ENCODE results near the gene MPPED1. TPM values are rescaled to one million over a fixed set of nuclear protein-coding genes. Genes with fewer than 3 reads are reported as not detected.

MPPED1 gene
- total RNA-seq, 2 donors from 2014 or later = 0.11 to 0.59 TPM

DNA sequence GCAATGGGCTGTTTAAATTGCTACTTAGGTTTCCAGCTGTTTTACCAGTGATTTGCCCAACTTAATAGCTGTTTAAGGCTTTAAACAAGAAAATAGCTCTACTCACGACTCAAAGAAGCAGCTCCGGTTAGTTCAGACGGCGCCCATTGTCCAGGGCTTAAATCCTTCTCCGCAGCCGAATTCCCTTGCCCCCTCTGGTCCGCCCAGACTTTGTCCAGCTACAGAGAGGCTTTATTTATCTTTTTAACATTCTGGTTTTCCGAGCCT is 47.7 kb upstream of the MPPED1 start:
- Histone ChIP-seq H3K4me3 (ENCODE audit: low read length) (no peak overlapping the region), H3K4me1 (ENCODE audit: control insufficient read depth, insufficient read depth, low read length) (no peaks in the 10 kb centered on the region), H3K9ac (ENCODE audit: extremely low read depth, low read length, poor library complexity, severe bottlenecking) (no peak overlapping the region), H3K27ac (ENCODE audit: low read depth, low read length) (peak overlapping the region; percentile 79), H3K9me3 (ENCODE audit: control insufficient read depth, low read length) (no peaks in the 10 kb centered on the region), H3K36me3 (ENCODE audit: control insufficient read depth, insufficient read depth, low read length) (no peaks in the 10 kb centered on the region), H3K27me3 (ENCODE audit: control insufficient read depth, insufficient read depth, low read length, poor library complexity, severe bottlenecking) (no peaks in the 10 kb centered on the region)
- Mint-ChIP-seq H3K4me1 (peaks cover 10% of the 10 kb centered on the region), H3K27ac (peak overlapping the region; percentile 66), H3K27me3 (ENCODE audit: insufficient read depth) (peaks cover 8% of the 10 kb centered on the region), H3K4me3 (no peak overlapping the region), H3K36me3 (ENCODE audit: low read depth) (no peaks in the 10 kb centered on the region), H3K9me3 (no peaks in the 10 kb centered on the region)
- WGBS, 2 experiments (ENCODE audit: insufficient coverage in 1 of 2, insufficient read length in 1 of 2) = 88 to 89% methylated on average over 7 of the region's 8 CpGs
- TF ChIP-seq, protein P1, sequence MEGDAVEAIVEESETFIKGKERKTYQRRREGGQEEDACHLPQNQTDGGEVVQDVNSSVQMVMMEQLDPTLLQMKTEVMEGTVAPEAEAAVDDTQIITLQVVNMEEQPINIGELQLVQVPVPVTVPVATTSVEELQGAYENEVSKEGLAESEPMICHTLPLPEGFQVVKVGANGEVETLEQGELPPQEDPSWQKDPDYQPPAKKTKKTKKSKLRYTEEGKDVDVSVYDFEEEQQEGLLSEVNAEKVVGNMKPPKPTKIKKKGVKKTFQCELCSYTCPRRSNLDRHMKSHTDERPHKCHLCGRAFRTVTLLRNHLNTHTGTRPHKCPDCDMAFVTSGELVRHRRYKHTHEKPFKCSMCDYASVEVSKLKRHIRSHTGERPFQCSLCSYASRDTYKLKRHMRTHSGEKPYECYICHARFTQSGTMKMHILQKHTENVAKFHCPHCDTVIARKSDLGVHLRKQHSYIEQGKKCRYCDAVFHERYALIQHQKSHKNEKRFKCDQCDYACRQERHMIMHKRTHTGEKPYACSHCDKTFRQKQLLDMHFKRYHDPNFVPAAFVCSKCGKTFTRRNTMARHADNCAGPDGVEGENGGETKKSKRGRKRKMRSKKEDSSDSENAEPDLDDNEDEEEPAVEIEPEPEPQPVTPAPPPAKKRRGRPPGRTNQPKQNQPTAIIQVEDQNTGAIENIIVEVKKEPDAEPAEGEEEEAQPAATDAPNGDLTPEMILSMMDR (conservative IDR thresholded peaks at IDR 0.05) = no peak
- peak; percentile 33 for DNase-seq

- H3K9ac ChIP-seq (ENCODE audit: extremely low read depth, low read length, poor library complexity, severe bottlenecking) = no peak overlapping the region
- no peaks in the 10 kb centered on the region for H3K9me3 ChIP-seq (ENCODE audit: control insufficient read depth, low read length)
- no peak overlapping the region for H3K27ac ChIP-seq (ENCODE audit: low read depth, low read length)
- H3K27me3 ChIP-seq (ENCODE audit: control insufficient read depth, insufficient read depth, low read length, poor library complexity, severe bottlenecking) = no peaks in the 10 kb centered on the region
- Mint-ChIP-seq H3K4me1 (peaks cover 10% of the 10 kb centered on the region), H3K9me3 (no peaks in the 10 kb centered on the region), H3K27ac (no peak overlapping the region), H3K4me3 (no peak overlapping the region), H3K36me3 (ENCODE audit: low read depth) (no peaks in the 10 kb centered on the region), H3K27me3 (ENCODE audit: insufficient read depth) (peaks cover 8% of the 10 kb centered on the region)
- 89 to 100% methylated on average over 3 to 5 of the region's 6 CpGs for WGBS, 2 experiments (ENCODE audit: insufficient coverage in 1 of 2, insufficient read length in 1 of 2)
- no peaks in the 10 kb centered on the region for H3K4me1 ChIP-seq (ENCODE audit: control insufficient read depth, insufficient read depth, low read length)
- TF ChIP-seq, protein P1 (conservative IDR thresholded peaks at IDR 0.05) = no peak
- no peak overlapping the region for H3K4me3 ChIP-seq (ENCODE audit: low read length)
- no peaks in the 10 kb centered on the region for H3K36me3 ChIP-seq (ENCODE audit: control insufficient read depth, insufficient read depth, low read length)
- DNase-seq = no peak
Measured at GRCh38 chr22:43365715-43366440, 45.9 kb upstream of the MPPED1 start.

- Mint-ChIP-seq H3K4me3 (no peak overlapping the region), H3K9me3 (peaks cover 2% of the 10 kb centered on the region), H3K27me3 (ENCODE audit: insufficient read depth) (peaks cover 8% of the 10 kb centered on the region), H3K36me3 (ENCODE audit: low read depth) (no peaks in the 10 kb centered on the region), H3K4me1 (no peaks in the 10 kb centered on the region), H3K27ac (no peak overlapping the region)
- Histone ChIP-seq H3K27me3 (ENCODE audit: control insufficient read depth, insufficient read depth, low read length, poor library complexity, severe bottlenecking) (no peaks in the 10 kb centered on the region), H3K4me3 (ENCODE audit: low read length) (no peak overlapping the region), H3K36me3 (ENCODE audit: control insufficient read depth, insufficient read depth, low read length) (no peaks in the 10 kb centered on the region), H3K9ac (ENCODE audit: extremely low read depth, low read length, poor library complexity, severe bottlenecking) (no peak overlapping the region), H3K4me1 (ENCODE audit: control insufficient read depth, insufficient read depth, low read length) (no peaks in the 10 kb centered on the region), H3K9me3 (ENCODE audit: control insufficient read depth, low read length) (no peaks in the 10 kb centered on the region), H3K27ac (ENCODE audit: low read depth, low read length) (no peak overlapping the region)
- WGBS, 2 experiments (ENCODE audit: insufficient coverage in 1 of 2, insufficient read length in 1 of 2) = 70 to 73% methylated on average over 3 to 9 of the region's 9 CpGs
- DNase-seq = peak; percentile 83
- TF ChIP-seq, protein P1 (conservative IDR thresholded peaks at IDR 0.05) = no peak
Measured at GRCh38 chr22:43370036-43370435, 41.8 kb upstream of the MPPED1 start.
